NCI-H748 treated with DMSO at 0.1 percent for 48 hours (cell line): ENCODE measurements around the gene HOTAIR.

Source experiments
- DNase-seq: peaks from one replicate; lab custom pipeline; 2025; lab: John Stamatoyannopoulos, UW

HOTAIR gene

GRCh38 chr12:53975479-53976152 is 862 bp upstream of the HOTAIR start:
- DNase-seq, result no peak

GRCh38 chr12:53975064-53975471 is 314 bp upstream of the HOTAIR start:
- no peak for DNase-seq

- peak; percentile 11 for DNase-seq
Measured at GRCh38 chr12:53973236-53974042, 1.3 kb downstream of the HOTAIR start.

- DNase-seq, result no peak
Measured at GRCh38 chr12:53972722-53973235, 2.0 kb downstream of the HOTAIR start, which contains the start of gene HOXC11. TSS of gene HOXC11 (plus strand) at chr12:53973126. CDS start at chr12:53973242, 116 bp downstream.

GRCh38 chr12:53972152-53972702 is 2.5 kb downstream of the HOTAIR start:
- no peak for DNase-seq

- DNase-seq, result no peak
Measured at GRCh38 chr12:53971686-53972085, 3.1 kb downstream of the HOTAIR start.

- DNase-seq, result no peak
Measured at GRCh38 chr12:53971129-53971528, 3.6 kb downstream of the HOTAIR start.

GRCh38 chr12:53970451-53970850 is 4.3 kb downstream of the HOTAIR start:
- DNase-seq, result no peak

GRCh38 chr12:53969588-53970259 is 5.0 kb downstream of the HOTAIR start:
- DNase-seq, result no peak

- DNase-seq, result no peak
Measured at GRCh38 chr12:53968214-53969127, 6.3 kb downstream of the HOTAIR start.

GRCh38 chr12:53967421-53967925 is 7.3 kb downstream of the HOTAIR start:
- DNase-seq, result no peak

GRCh38 chr12:53966385-53967133 is 8.2 kb downstream of the HOTAIR start:
- DNase-seq, result no peak

- DNase-seq, result no peak
Measured at GRCh38 chr12:53966085-53966384, 8.7 kb downstream of the HOTAIR start.

GRCh38 chr12:53965281-53966084 is 9.3 kb downstream of the HOTAIR start:
- DNase-seq, result no peak

GRCh38 chr12:53964315-53964713 is 10.4 kb downstream of the HOTAIR start:
- DNase-seq, result no peak

- no peak for DNase-seq
Measured at GRCh38 chr12:53963434-53964314, 11.1 kb downstream of the HOTAIR start.

GRCh38 chr12:53963005-53963404 is 11.7 kb downstream of the HOTAIR start:
- no peak for DNase-seq

- DNase-seq, result no peak
Measured at GRCh38 chr12:53961025-53961761, 13.6 kb downstream of the HOTAIR start.
